Loucy (cell line): ENCODE results near the gene STUM.

Source experiments
- H2AFZ ChIP-seq: fragments of 200-600 bp; sonication (generic); 2 replicates; pipeline ENCODE4 v1.6.0; 2016; ENCODE audit warnings: antibody characterized with exemption, mild to moderate bottlenecking, low read length, moderate library complexity
- H3F3A ChIP-seq: fragments of 200-600 bp; 2 replicates; pipeline ENCODE4 v1.6.0; 2016; ENCODE audit warnings: antibody characterized with exemption, low read depth, mild to moderate bottlenecking
- H3K27me3 ChIP-seq: fragments of 200-600 bp; sonication (generic); 2 replicates; pipeline ENCODE4 v1.6.1; 2014; ENCODE audit warnings: low read length, mild to moderate bottlenecking; ENCODE audit not compliant: insufficient read depth, poor library complexity, severe bottlenecking
- H3K36me3 ChIP-seq: fragments of 200-600 bp; sonication (generic); 2 replicates; pipeline ENCODE4 v1.6.1; 2016; ENCODE audit warnings: low read length; ENCODE audit not compliant: insufficient read depth
- H3K4me1 ChIP-seq: fragments of 200-600 bp; sonication (generic); 2 replicates; pipeline ENCODE4 v1.5.1; 2014; ENCODE audit warnings: low read length, mild to moderate bottlenecking; ENCODE audit not compliant: insufficient read depth, poor library complexity, severe bottlenecking
- H3K4me2 ChIP-seq: fragments of 200-600 bp; sonication (generic); 2 replicates; pipeline ENCODE4 v1.6.0; 2014; ENCODE audit warnings: antibody characterized with exemption, low read length, low read depth, mild to moderate bottlenecking; ENCODE audit not compliant: poor library complexity, severe bottlenecking
- H3K4me3 ChIP-seq: fragments of 200-600 bp; sonication (generic); 2 replicates; pipeline ENCODE4 v1.5.1; 2014; ENCODE audit warnings: low read length, mild to moderate bottlenecking, mixed read lengths; ENCODE audit not compliant: poor library complexity, severe bottlenecking
- H3K79me2 ChIP-seq: fragments of 200-600 bp; sonication (generic); 2 replicates; pipeline ENCODE4 v1.6.1; 2014; ENCODE audit warnings: low read length; ENCODE audit not compliant: insufficient read depth
- H3K9ac ChIP-seq: fragments of 200-600 bp; sonication (generic); 2 replicates; pipeline ENCODE4 v1.6.0; 2014; ENCODE audit warnings: mild to moderate bottlenecking, low read depth, low read length, moderate library complexity; ENCODE audit not compliant: poor library complexity, severe bottlenecking
- H3K9me2 ChIP-seq: fragments of 200-600 bp; sonication (generic); replicated peaks from 2 replicates; pipeline ENCODE4 v1.6.1; 2016; ENCODE audit warnings: low read depth, low read length, mixed read lengths
- H3K9me3 ChIP-seq: fragments of 200-600 bp; sonication (generic); 2 replicates; pipeline ENCODE4 v1.6.1; 2014; ENCODE audit warnings: mild to moderate bottlenecking, antibody characterized with exemption, low read length, low read depth; ENCODE audit not compliant: insufficient read depth
- H4K20me1 ChIP-seq: fragments of 200-600 bp; sonication (generic); 2 replicates; pipeline ENCODE4 v1.6.0; 2014; ENCODE audit warnings: antibody characterized with exemption, low read length, mild to moderate bottlenecking; ENCODE audit not compliant: insufficient read depth, poor library complexity, severe bottlenecking
- CTCF ChIP-seq: fragments of 200-600 bp; sonication (generic); conservative IDR thresholded peaks from 2 replicates; pipeline ENCODE4 v1.5.1; 2014; ENCODE audit warnings: mild to moderate bottlenecking, antibody characterized with exemption, low read length
- EZH2phosphoT487 ChIP-seq: fragments of 200-600 bp; IDR thresholded peaks from 2 replicates; pipeline ENCODE4 v1.6.1; 2018; ENCODE audit warnings: antibody characterized with exemption, mild to moderate bottlenecking, moderate library complexity, borderline replicate concordance

Gene STUM

GRCh38 chr1:226545836-226546596 is 2.5 kb upstream of the STUM start:
- no peaks in the 10 kb centered on the region for H3K9me2 ChIP-seq
- no peak overlapping the region for H3K4me3 ChIP-seq
- H3K36me3 ChIP-seq: no peaks in the 10 kb centered on the region
- H3K27me3 ChIP-seq: no peaks in the 10 kb centered on the region
- H3K79me2 ChIP-seq: no peaks in the 10 kb centered on the region
- no peaks in the 10 kb centered on the region for H3K4me1 ChIP-seq
- H3F3A ChIP-seq: no peaks in the 10 kb centered on the region
- H3K9ac ChIP-seq: no peak overlapping the region
- no peak overlapping the region for H3K4me2 ChIP-seq
- TF ChIP-seq EZH2phosphoT487: no peak
- TF ChIP-seq CTCF: no peak
- H4K20me1 ChIP-seq: no peaks in the 10 kb centered on the region
- no peak overlapping the region for H2AFZ ChIP-seq
- no peaks in the 10 kb centered on the region for H3K9me3 ChIP-seq

GRCh38 chr1:226546926-226547325 is 1.6 kb upstream of the STUM start:
- Histone ChIP-seq H3K9me3 (no peaks in the 10 kb centered on the region), H3K9ac (no peak overlapping the region), H3K4me3 (no peak overlapping the region), H3K9me2 (no peaks in the 10 kb centered on the region), H3K36me3 (no peaks in the 10 kb centered on the region), H4K20me1 (no peaks in the 10 kb centered on the region), H3K27me3 (no peaks in the 10 kb centered on the region), H2AFZ (no peak overlapping the region), H3K79me2 (no peaks in the 10 kb centered on the region), H3K4me2 (no peak overlapping the region), H3F3A (no peaks in the 10 kb centered on the region), H3K4me1 (no peaks in the 10 kb centered on the region)
- TF ChIP-seq EZH2phosphoT487 (no peak), CTCF (no peak)

- H3K9ac ChIP-seq: no peak overlapping the region
- no peak overlapping the region for H2AFZ ChIP-seq
Observed at GRCh38 chr1:226547754-226548191, 791 bp upstream of the STUM start.

More at GRCh38 chr1:226547754-226548191, 791 bp upstream of the STUM start:
- H3K36me3 ChIP-seq: no peaks in the 10 kb centered on the region
- H3K4me3 ChIP-seq: no peak overlapping the region
- no peak overlapping the region for H3K4me2 ChIP-seq
- no peaks in the 10 kb centered on the region for H3K4me1 ChIP-seq
- no peaks in the 10 kb centered on the region for H3K27me3 ChIP-seq
- no peaks in the 10 kb centered on the region for H3F3A ChIP-seq
- H4K20me1 ChIP-seq: no peaks in the 10 kb centered on the region
- no peaks in the 10 kb centered on the region for H3K9me2 ChIP-seq
- H3K79me2 ChIP-seq: no peaks in the 10 kb centered on the region
- TF ChIP-seq CTCF: peak; percentile 94
- TF ChIP-seq EZH2phosphoT487: no peak
- H3K9me3 ChIP-seq: no peaks in the 10 kb centered on the region
